Left ventricle myocardium inferior (tissue), 1 donor: ENCODE results near the gene ZMYND10. TPM values are rescaled to one million over a fixed set of nuclear protein-coding genes. Genes with fewer than 3 reads are reported as not detected.

Source experiments
- DNase-seq: peaks from one replicate; pipeline ENCODE4 v3.0.0-alpha.2; 2020
- H3K27ac ChIP-seq: fragments of 200-600 bp; replicated peaks from 2 replicates; pipeline ENCODE4 v1.8.0; 2021
- H3K27me3 ChIP-seq: fragments of 200-600 bp; 2 replicates; pipeline ENCODE4 v1.8.0; 2021; ENCODE audit warnings: low read depth
- H3K36me3 ChIP-seq: fragments of 200-600 bp; 2 replicates; pipeline ENCODE4 v1.8.0; 2021
- H3K4me1 ChIP-seq: fragments of 200-600 bp; 2 replicates; pipeline ENCODE4 v1.8.0; 2021
- H3K4me3 ChIP-seq: fragments of 200-600 bp; 2 replicates; pipeline ENCODE4 v1.8.0; 2021; ENCODE audit warnings: mild to moderate bottlenecking, moderate library complexity
- H3K9me3 ChIP-seq: fragments of 200-600 bp; replicated peaks from 2 replicates; pipeline ENCODE4 v1.8.0; 2021
- CTCF ChIP-seq: fragments of 200-600 bp; IDR thresholded peaks from 2 replicates; pipeline ENCODE4 v1.8.0; 2021; ENCODE audit warnings: antibody characterized with exemption, mild to moderate bottlenecking, borderline replicate concordance
- intact Hi-C: fragments of 100-400 bp; cut with micrococcal nuclease; formaldehyde crosslinking; loops from one replicate; pipeline ENCODE4 v1.11.0; 2022
- long read RNA-seq: library from polyadenylated mRNA; unstranded; transcript quantifications from one replicate; pipeline ENCODE4 v2.0.0, GENCODE V29; 2021
- total RNA-seq: library from RNA; stranded (reverse); fragmentation: NEBNext Ultra II Directional; extraction: Animal tissue kit (Norgen Biotek cat#: 25700); gene quantifications from one replicate; pipeline ENCODE4 v1.2.1, GENCODE V29; 2021
- donor health status: DM: no; HTN: yes; CAD: no; lungs with severe emphysema.

ZMYND10 gene
- not detected for total RNA-seq
- long read RNA-seq = 0 reads

DNA sequence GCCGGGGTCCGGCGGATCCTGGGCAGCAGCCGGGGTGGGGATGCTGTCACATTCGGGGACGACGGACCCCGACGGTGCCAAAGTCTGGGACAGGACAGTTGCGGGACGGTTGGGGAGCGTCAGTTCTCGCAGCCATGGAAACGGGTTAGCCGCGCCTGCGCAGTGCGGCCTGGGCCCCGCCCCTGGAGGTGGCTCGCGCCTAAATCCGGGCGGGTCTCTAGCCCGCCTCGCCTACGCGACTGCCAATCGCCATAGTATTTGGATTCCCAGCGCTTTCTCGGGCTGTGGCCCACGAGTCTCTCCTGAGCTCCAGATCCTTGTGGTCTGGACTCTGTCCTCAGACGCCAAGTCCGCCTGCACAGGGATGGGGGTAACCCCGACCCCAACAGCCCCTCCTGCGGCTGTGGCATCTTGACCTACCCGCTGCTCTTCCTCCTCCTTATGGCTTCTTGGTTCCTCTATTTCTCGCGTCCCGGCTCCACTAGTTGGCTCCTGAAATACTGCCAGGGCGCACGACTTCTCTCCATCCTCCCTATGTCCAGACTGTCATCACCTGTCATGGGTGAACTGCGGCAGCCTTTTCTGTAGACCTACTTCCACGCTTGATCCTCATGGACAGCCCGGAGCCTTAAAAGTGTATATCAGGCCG is at the start of gene ZMYND10:
TSS of gene ZMYND10 (minus strand) at position 147 of the 649 bp plus-strand sequence. CDS start 153 bp downstream, outside the sequence.
- intact Hi-C loops = loop anchor here (5.0 kb wide), 1 partner anchor 197 kb away; no protein-coding TSS in a partner anchor
- H3K9me3 ChIP-seq = no peaks in the 10 kb centered on the region
- H3K4me1 ChIP-seq = peaks cover 43% of the 10 kb centered on the region
- TF ChIP-seq CTCF = no peak
- peaks cover 9% of the 10 kb centered on the region for H3K27me3 ChIP-seq
- peak within 1 kb of the TSS; percentile 22 for H3K27ac ChIP-seq
- peak; percentile 78 for DNase-seq
- H3K36me3 ChIP-seq = peaks cover 15% of the 10 kb centered on the region
- H3K4me3 ChIP-seq = peak within 1 kb of the TSS; percentile 60

DNA sequence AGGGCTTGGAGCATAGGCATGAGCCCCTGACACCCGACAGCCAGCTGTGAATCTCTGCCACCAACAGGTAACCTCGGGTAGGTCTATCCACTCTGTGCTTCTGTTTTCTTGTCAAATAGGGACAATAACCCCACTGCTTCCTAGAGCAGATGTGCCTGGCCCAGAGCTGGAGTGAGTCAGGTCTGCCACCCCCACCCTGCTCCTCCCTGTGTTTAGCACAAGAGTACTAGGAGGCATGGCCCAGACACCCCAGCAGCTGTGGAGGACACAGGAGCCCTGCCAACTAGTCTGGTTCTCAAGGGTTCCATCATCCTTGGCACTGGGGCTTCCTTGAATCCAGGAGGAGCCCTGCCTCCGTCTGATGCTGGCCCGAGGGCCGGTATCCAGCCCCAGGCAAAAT is 47.5 kb upstream of the ZMYND10 start:
- Histone ChIP-seq H3K27me3 (no peaks in the 10 kb centered on the region), H3K9me3 (no peaks in the 10 kb centered on the region), H3K4me1 (peaks cover 32% of the 10 kb centered on the region), H3K36me3 (no peaks in the 10 kb centered on the region), H3K4me3 (no peak overlapping the region), H3K27ac (peak overlapping the region; percentile 61)
- no peak for TF ChIP-seq CTCF
- intact Hi-C loops = no loop called here
- DNase-seq = no peak

- intact Hi-C loops = no loop called here
Measured at GRCh38 chr3:50392101-50392715, 46.7 kb upstream of the ZMYND10 start.

DNA sequence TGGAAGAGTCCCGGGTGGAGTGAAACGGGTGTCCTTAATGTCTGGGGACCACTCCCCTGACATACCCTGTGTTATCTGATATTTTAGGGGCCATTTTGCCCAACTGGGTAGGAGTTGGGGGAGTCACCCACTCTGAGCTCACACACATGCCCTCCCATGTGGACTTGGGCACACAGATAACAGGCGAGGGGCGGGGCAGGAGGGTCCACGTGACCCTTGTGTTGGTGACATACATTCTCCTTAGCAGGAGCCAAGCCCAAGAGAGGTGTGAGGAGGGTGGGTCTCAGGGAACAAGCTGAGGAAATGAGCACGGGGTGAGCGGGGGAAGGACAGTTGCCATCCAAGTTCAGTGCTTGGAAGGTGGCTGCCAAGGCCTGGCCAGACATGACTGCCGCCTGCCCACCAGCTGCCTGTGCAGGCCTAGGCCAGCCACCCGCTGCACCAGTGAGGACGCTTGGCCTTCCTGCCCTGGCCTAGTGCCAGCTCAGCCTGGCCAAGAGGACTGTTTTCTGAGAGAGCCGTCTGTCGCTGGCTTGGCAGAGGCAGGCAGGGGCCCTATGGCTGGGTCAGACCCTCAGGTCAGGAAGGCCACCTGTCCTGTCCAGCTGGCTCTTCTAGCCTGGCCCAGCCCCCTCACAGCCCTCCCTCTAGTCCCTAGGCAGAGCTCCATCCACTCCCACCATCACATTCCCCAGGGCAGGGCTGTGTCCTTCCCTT is 45.1 kb upstream of the ZMYND10 start:
- no peak for TF ChIP-seq CTCF
- no peaks in the 10 kb centered on the region for H3K27me3 ChIP-seq
- peaks cover 32% of the 10 kb centered on the region for H3K4me1 ChIP-seq
- no peaks in the 10 kb centered on the region for H3K9me3 ChIP-seq
- intact Hi-C loops = no loop called here
- H3K27ac ChIP-seq = peak overlapping the region; percentile 66
- H3K4me3 ChIP-seq = no peak overlapping the region
- DNase-seq = peak; percentile 76
- H3K36me3 ChIP-seq = no peaks in the 10 kb centered on the region

More at GRCh38 chr3:50392101-50392715, 46.7 kb upstream of the ZMYND10 start:
- Histone ChIP-seq H3K9me3 (no peaks in the 10 kb centered on the region), H3K27ac (peak overlapping the region; percentile 61), H3K4me3 (no peak overlapping the region), H3K27me3 (no peaks in the 10 kb centered on the region), H3K36me3 (no peaks in the 10 kb centered on the region), H3K4me1 (peaks cover 32% of the 10 kb centered on the region)
- no peak for TF ChIP-seq CTCF
- peak; percentile 45 for DNase-seq

DNA sequence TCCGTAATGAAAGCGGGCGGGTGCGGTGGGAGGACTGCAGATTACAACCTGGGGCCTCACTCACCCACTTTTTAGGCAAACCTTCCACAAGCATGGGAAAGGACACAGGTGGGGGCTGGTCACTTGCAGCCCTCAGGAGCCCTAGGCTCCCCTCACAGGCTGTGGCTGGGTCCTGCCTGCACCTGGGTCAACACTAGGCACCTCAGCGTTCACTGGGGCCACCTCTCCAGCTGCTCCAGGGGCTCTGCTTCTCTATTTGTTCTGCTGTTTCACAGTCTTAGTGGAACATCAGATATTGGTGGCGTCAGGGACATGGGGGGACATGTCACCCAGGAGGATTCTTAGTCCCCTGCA is 43.9 kb upstream of the ZMYND10 start:
- no peak for TF ChIP-seq CTCF
- intact Hi-C loops = no loop called here
- Histone ChIP-seq H3K36me3 (no peaks in the 10 kb centered on the region), H3K4me3 (no peak overlapping the region), H3K27ac (no peak overlapping the region), H3K9me3 (no peaks in the 10 kb centered on the region), H3K4me1 (peaks cover 32% of the 10 kb centered on the region), H3K27me3 (no peaks in the 10 kb centered on the region)
- DNase-seq = no peak
